HG03108 (cell line): ENCODE results near the gene LFNG.
A peak's percentile ranks its signal among the peaks of the same experiment; 100 is the strongest.

Source experiments
- ATAC-seq: cut with Tn5 transposase; IDR thresholded peaks from one replicate; pipeline ENCODE4 v1.9.1; 2021; ENCODE audit warnings: moderate library complexity; ENCODE audit not compliant: unreplicated experiment

The LFNG gene

GRCh38 chr7:2566890-2567678 lies 47.5 kb downstream of the LFNG start:
- ATAC-seq, result peak; percentile 72

GRCh38 chr7:2567679-2568278 lies 48.2 kb downstream of the LFNG start:
- ATAC-seq, result no peak

- ATAC-seq, result no peak
Measured at GRCh38 chr7:2568521-2569223, 49.1 kb downstream of the LFNG start.

GRCh38 chr7:2569421-2569820 lies 49.8 kb downstream of the LFNG start:
- no peak for ATAC-seq

GRCh38 chr7:2570021-2570420 lies 50.4 kb downstream of the LFNG start:
- no peak for ATAC-seq

- ATAC-seq, result no peak
Measured at GRCh38 chr7:2571409-2571808, 51.8 kb downstream of the LFNG start.

GRCh38 chr7:2572101-2572842 lies 52.7 kb downstream of the LFNG start:
- ATAC-seq, result no peak

GRCh38 chr7:2573761-2574160 lies 54.2 kb downstream of the LFNG start:
- no peak for ATAC-seq

GRCh38 chr7:2575046-2575732 lies 55.6 kb downstream of the LFNG start:
- ATAC-seq, result no peak

GRCh38 chr7:2575733-2576340 lies 56.3 kb downstream of the LFNG start:
- ATAC-seq, result no peak

GRCh38 chr7:2576742-2577491 lies 57.3 kb downstream of the LFNG start:
- ATAC-seq, result no peak
